ENCODE results near the gene SEPTIN10.
"Not testable (repeated sequence)": the region's sequence is repeated elsewhere in the genome, so short reads cannot be mapped to it uniquely, and the experiment has no call there.

Gene SEPTIN10

DNA sequence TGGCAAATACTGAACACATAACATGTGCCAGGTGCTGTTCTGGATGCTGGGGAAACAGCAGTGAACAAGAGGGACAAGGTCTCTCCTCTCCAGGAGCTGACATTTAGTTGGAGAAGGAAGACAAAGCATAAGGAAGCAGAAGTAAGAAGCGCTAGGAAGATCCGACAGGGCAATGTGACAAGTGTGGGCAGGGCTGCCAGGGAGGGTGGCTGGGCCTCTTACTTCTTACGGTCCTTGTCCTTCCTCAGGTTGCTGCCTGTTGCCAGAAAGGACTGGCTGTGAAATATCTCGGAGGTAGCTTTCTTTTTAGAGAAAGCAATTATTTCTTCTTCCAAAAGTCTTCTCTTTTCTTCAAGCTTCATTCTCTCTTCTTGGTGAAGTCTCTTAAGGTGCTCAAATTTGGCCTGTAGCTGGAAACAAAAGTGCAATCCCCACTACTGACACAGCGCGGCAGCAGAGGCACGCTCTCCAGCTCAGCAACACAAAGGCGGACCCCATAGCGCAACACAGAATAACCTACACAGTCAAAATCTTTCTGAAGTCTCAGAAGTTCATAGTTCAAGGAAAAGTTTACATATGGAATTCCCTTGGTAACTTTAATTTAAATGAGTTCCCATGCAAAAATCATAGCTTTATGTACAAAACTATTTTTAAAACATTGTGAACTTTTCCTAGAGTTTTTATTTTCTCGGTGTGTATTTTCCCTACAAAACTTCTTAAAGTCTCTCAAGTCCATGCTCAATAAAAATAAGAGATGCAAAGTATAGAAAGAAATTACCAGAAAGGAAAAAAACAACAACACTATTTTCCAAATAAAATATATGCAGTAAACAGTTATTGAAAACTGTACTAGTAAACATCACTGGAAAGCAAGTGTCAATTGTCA lies 67.7 kb downstream of the SEPTIN10 start:
- peak; percentile 29 for DNase-seq (ENCODE audit: low read depth)

- DNase-seq (ENCODE audit: low read depth), result no peak
These were observed 71.4 kb downstream of the SEPTIN10 start for GRCh38 chr2:109542384-109542783.

- DNase-seq (ENCODE audit: low read depth), result no peak
These were observed 75.2 kb downstream of the SEPTIN10 start for GRCh38 chr2:109538546-109538945.

- no peak for DNase-seq (ENCODE audit: low read depth)
These were observed 76.1 kb downstream of the SEPTIN10 start for GRCh38 chr2:109537565-109538222.

DNA sequence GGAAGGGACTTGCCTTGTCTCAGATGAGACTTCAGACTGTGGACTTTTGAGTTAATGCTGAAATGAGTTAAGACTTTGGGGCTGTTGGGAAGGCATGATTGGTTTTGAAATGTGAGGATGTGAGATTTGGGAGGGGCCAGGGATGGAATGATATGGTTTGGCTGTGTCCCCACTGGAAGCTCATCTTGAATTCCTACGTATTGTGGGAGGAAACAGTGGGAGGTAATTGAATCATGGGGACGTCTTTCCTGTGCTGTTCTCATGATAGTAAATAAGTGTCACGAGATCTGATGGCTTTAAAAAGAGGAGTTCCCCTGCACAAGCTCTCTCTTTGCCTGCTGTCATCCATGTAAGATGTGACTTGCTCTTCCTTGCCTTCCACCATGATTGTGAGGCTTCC lies 77.2 kb downstream of the SEPTIN10 start:
- not testable (repeated sequence) for DNase-seq (ENCODE audit: low read depth)

- no peak for DNase-seq (ENCODE audit: low read depth)
These were observed 78.4 kb downstream of the SEPTIN10 start for GRCh38 chr2:109535217-109535946.

- DNase-seq (ENCODE audit: low read depth), result no peak
These were observed 79.9 kb downstream of the SEPTIN10 start for GRCh38 chr2:109533823-109534222.

DNA sequence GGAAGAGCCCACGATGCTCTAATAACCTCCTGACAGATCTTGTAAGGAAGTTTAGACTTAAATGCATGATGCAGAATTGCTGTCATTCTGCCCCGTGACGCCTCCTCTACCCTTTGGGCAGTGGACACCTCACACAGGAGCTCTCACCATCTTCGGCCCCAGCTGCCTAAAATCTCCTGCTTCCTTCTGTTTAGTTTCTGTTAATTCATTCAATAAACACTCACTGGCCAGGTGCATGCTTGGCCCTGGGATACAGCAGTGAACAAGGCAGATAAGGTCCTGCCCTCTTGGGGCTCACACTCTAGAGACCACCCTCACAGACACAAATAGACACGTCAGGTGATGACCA lies 81.1 kb downstream of the SEPTIN10 start:
- no peak for DNase-seq (ENCODE audit: low read depth)

- DNase-seq (ENCODE audit: low read depth), result no peak
These were observed 81.7 kb downstream of the SEPTIN10 start for GRCh38 chr2:109531896-109532727.

GRCh38 chr2:109531221-109531620 lies 82.5 kb downstream of the SEPTIN10 start:
- no peak for DNase-seq (ENCODE audit: low read depth)

DNA sequence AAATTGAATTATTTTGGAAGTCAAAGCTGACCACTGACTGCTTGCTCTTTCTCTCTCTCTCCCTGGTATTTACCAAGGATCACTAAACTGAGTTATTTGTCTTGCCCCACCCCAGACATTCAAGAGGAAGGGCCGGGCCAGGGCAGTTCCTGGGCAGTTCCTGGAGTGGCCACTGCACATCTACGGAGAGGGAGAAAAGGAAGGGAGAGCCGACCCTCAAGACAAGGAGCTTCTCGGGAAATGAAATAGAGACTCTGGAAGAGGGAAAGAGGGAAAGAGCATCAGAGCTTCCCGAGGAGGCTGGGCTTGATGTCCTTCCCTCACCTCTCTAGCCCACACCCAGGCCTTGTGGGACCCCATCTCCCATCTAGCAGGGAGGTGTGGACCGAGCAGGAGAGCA lies 83.1 kb downstream of the SEPTIN10 start:
- DNase-seq (ENCODE audit: low read depth), result no peak

DNA sequence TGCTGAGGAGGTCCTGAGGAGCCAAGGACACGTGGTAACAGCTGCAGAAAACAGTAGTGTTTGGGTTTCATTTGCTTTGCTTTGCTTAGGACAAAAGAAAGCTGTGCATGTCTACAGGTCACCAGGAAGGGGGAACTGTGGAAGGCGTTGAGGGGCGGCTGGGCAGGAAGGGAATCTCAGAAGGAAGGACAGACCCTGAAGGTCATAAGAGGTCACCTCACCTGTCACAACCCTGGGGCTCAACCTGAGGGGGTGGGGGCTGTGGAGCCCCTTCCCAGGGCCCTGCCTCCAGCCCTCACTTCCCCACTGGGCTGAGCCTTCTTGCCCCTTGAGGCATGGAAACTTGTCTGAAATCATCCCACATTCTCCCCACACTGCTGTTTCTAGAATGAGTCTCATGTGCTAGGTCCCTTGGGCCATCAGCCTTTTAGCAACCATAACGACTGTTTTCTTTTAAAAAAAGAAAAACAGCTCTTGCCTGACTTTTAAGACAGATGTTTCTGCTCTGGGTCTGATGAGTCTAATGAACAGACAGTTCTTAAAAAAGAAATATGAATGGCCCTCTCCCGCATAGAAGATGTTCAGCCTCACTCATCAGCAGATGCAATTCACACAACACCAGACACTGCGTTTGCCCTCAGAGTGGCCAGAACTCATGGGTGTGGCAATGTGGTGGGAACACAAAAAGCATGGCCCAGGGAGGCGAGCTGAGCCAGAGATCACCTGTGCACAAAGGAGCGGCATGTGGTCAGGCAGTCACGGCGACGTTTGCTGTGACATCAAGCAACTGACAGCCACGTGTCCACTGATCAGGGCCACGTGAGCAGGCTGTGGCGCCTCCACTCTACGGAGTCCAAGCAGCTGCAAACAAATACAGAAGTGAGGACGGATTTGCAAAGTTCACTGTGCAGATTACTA lies 84.0 kb downstream of the SEPTIN10 start:
- no peak for DNase-seq (ENCODE audit: low read depth)

DNA sequence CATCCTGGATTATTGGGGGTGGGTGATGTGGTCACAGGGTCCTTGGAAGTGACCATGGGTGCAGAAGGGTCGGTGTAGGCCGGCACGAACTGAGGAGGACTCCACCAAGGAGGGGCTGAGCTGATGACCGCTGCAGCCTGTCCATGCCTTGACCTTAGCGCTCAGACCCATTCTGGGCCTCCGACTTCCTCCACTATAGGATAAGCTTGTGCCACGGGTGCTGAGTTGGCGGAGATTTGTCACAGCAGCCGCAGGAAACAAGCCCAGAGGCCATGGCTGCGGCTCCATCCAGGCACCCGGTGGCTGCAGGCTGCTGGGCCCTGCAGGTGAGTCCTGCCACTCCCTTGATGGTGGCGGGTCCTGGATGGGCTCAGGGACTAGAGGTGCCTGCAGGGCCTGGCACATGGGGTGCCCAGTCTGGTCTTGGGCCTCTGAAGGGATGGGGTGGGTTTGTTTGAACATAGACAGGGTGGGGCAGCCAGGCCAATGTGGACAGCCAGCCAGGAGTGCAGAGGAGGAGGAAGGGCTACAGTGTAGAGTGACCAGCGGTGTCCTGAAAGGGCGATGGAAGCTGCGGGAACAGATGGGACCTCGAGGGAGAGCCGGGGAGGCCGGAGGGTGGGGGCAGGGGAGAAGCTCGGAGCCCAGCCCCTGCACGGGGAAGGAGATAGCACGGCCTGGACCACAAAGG lies 84.8 kb downstream of the SEPTIN10 start:
- no peak for DNase-seq (ENCODE audit: low read depth)

GRCh38 chr2:109527846-109528705 lies 85.7 kb downstream of the SEPTIN10 start:
- DNase-seq (ENCODE audit: low read depth), result no peak

DNA sequence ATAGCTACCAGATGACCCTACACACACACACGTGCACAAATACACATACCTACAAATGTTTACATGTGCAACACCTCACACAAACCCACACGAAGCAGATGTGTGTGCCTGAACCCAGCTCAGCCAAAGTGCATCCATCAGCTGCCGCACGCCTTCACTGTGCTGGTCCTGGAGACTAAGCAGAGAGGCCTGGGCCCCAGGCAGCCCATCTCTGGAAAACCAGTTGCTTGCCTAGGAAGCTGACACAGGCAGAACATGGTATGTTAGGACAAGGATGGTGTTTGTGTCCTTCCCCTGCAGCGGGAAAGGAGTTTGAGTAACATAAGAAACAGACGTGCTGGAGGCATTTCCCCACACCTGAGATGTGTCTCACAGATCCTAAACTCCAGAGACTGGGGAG lies 86.7 kb downstream of the SEPTIN10 start:
- DNase-seq (ENCODE audit: low read depth), result no peak

- DNase-seq (ENCODE audit: low read depth), result no peak
These were observed 87.3 kb downstream of the SEPTIN10 start for GRCh38 chr2:109526442-109526970.

DNA sequence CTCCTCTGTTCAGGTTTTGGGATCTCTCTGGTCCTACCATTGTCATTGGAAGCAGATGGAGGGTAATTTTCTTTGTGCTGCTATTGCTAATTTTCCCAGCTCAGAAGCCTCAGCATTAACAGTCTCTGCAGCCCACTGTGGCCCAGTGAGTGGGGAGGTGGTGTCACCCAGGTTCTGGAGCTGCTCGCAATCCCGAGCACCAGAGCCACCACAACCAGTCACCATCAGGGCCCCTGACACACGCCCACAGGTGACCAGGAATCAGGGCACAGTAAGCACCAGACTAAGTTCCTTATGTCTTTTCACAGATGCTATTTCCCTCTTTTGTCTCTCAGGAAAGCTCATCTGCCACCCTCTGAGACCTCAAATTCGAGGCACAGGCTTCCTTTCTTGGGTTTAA lies 87.9 kb downstream of the SEPTIN10 start:
- DNase-seq (ENCODE audit: low read depth), result no peak

DNA sequence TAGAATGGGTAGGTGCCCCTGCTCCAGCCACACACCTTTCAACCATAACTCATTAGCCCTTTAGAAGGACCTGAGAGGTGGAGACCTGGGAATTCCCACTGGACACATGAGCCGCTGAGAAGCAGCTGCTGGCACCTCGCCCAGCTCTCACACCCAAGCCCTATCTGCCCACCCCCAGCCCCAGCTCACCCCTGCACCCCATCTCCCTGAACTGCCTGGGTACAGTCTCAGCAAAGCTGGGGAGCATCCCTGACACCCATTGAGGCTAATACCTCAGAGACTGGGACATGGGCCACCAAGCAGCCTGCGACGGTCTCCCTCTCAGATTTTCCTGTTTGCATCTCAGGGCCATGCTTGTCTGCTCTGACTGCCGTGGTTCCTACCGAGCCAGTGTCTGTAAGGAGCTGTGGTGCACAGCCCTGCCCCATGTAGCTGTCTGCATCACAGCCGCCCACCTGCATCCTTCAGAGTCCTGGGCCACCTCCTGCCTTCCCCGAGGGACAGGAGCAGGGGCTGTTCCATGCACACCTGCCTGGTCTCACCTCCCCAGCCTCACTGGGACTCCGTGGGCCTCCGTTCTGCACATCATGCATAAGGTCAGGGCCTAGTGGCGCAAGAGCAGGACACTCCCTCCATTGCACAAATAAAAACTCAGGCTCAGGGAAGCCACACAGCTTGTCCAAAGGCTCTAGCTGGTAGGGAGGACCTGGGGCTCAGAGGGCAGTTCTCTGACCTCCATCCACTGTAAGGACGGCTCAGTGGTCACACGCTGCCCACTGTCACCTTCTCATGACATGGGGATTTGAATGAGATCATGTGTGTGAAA lies 90.0 kb downstream of the SEPTIN10 start:
- DNase-seq (ENCODE audit: low read depth), result no peak

All from HS-27A (cell line).